Thymus (tissue), 11 donors: ENCODE results near the gene WDR49. TPM values are rescaled to one million over a fixed set of nuclear protein-coding genes. Genes with fewer than 3 reads are reported as not detected.

Source experiments
- DNase-seq, 9 donors: peaks; one replicate each; pipeline ENCODE4 v3.0.0-alpha.2; 2013; ENCODE audit warnings: low spot score in 9 of 9, low read depth in 6 of 9, missing footprints in 1 of 9
- H3K27ac ChIP-seq, 2 donors: one replicate each; pipeline ENCODE4 v1.5.1; 2013; ENCODE audit warnings: control low read depth in 1 of 2, low read depth in 1 of 2, low read length in 1 of 2, mild to moderate bottlenecking in 1 of 2, moderate library complexity in 1 of 2
- H3K27me3 ChIP-seq, 2 donors: one replicate each; pipeline ENCODE4 v1.5.1; 2013; ENCODE audit warnings: low read length in 1 of 2; ENCODE audit not compliant: control insufficient read depth in 2 of 2, insufficient read depth in 1 of 2
- H3K36me3 ChIP-seq, 2 donors: one replicate each; pipeline ENCODE4 v1.5.1; 2013; ENCODE audit warnings: low read length in 1 of 2, mild to moderate bottlenecking in 1 of 2, moderate library complexity in 1 of 2; ENCODE audit not compliant: control insufficient read depth in 2 of 2, insufficient read depth in 2 of 2
- H3K4me1 ChIP-seq, 2 donors: one replicate each; pipeline ENCODE4 v1.5.1; 2013; ENCODE audit warnings: low read length in 2 of 2; ENCODE audit not compliant: control insufficient read depth in 2 of 2, insufficient read depth in 2 of 2
- H3K4me3 ChIP-seq, 2 donors: one replicate each; pipeline ENCODE4 v1.5.1; 2013; ENCODE audit warnings: low read length in 2 of 2, control low read depth in 1 of 2, mild to moderate bottlenecking in 1 of 2
- H3K9me3 ChIP-seq, 2 donors: one replicate each; pipeline ENCODE4 v1.5.1; 2013; ENCODE audit warnings: low read length in 1 of 2, mild to moderate bottlenecking in 1 of 2; ENCODE audit not compliant: control insufficient read depth in 2 of 2, insufficient read depth in 1 of 2
- WGBS: extraction: QIAGEN DNeasy Blood & Tissue Kit; methylation state at CpG from one replicate; pipeline ENCODE4 v1.1.7; 2013; 5-methylcytosine and 5-hydroxymethylcytosine counted together
- polyA plus RNA-seq: library from polyadenylated mRNA; stranded (reverse); fragments of 200-250 nt; gene quantifications from one replicate; pipeline ENCODE4 v1.2.3, GENCODE V29; 2013
- total RNA-seq: library from RNA; stranded (reverse); fragments of 120-200 nt; gene quantifications from one replicate; pipeline ENCODE4 v1.2.4, GENCODE V29; 2013
- donor health status: healthy.

WDR49 gene
- total and polyA plus RNA-seq, 2 donors: 0.14 to 0.90 TPM

DNA sequence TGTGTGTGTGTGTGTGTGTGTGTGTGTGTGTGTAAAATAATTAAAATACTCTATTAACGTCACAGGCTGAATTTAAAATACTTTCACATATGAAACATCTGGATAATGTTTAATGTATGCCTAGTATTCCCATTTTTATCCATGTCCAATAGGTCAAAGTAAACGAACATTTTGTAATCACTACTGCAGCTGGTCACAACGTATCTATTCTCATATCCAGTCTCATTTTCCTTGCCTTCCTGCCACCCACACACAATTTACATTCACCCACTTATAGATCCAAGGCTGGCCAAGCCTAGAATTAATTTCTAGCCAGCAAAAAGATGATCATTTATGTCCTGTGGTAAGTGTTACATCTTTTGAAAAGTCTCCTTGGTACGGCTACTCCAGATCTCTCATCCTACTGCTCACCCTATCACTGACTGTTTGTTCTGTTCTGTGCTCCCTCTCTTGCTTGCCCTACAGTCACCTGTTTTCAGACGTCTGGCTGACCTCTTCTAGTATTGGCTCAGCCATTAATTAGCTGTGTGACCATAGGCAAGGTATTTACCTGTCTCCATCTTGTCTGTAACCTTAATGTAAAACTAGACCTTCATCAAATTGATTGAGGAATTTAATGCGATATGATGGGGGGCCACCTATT, 197.5 kb downstream of the WDR49 start:
- no peaks in the 10 kb centered on the region for H3K27me3 ChIP-seq
- no peak for DNase-seq
- H3K9me3 ChIP-seq: no peaks in the 10 kb centered on the region
- H3K4me3 ChIP-seq: no peak overlapping the region
- 93% methylated on average over 6 of the region's 6 CpGs for WGBS
- H3K36me3 ChIP-seq: no peaks in the 10 kb centered on the region
- no peak overlapping the region for H3K27ac ChIP-seq
- H3K4me1 ChIP-seq: no peaks in the 10 kb centered on the region

DNA sequence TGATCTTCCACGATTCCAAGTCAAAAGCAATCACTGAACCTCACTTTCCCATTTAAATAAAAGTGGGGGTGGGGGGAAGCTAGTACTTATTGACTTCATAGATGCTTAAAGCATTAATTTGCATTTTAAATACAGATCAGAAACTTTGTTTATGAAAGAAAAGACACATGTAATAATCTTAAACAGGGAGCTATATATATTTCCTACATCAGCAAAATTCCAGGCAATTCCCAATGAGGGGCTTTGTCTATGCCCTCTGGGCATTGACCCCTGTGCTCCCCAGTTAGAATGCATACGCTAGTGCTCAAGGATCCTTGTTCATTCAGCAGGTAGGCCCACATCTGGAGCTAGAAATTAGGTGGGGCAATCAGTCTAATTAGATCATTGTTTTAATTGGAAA, 199.9 kb downstream of the WDR49 start:
- Histone ChIP-seq H3K9me3 (no peaks in the 10 kb centered on the region), H3K27me3 (no peaks in the 10 kb centered on the region), H3K4me1 (no peaks in the 10 kb centered on the region), H3K4me3 (no peak overlapping the region), H3K36me3 (no peaks in the 10 kb centered on the region), H3K27ac (no peak overlapping the region)
- DNase-seq: no peak
- 93% methylated on average over 2 of the region's 2 CpGs for WGBS

DNA sequence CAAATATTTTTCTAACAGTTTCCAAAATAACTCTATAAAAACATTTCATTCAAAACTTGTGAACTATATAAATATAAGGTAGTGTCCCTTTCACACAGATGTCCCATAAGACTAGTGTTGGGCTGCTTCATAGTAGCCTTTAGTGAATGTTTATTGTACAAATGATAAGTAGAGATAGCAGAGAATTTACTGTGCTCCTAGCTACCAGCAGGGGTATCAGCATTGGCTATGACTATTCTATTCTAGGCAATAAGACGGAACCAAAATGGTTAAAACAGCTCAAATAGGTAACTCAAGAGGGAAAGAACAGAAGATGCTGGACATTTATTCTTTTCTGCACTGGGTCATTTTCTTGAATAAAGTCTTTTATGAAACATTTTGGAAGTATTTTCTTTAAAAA, 202.5 kb downstream of the WDR49 start:
- H3K27ac ChIP-seq: no peak overlapping the region
- no peaks in the 10 kb centered on the region for H3K27me3 ChIP-seq
- H3K4me1 ChIP-seq: no peaks in the 10 kb centered on the region
- no peak overlapping the region for H3K4me3 ChIP-seq
- no peaks in the 10 kb centered on the region for H3K9me3 ChIP-seq
- WGBS: 0% methylated on average over 1 of the region's 1 CpG
- no peaks in the 10 kb centered on the region for H3K36me3 ChIP-seq
- DNase-seq: no peak

DNA sequence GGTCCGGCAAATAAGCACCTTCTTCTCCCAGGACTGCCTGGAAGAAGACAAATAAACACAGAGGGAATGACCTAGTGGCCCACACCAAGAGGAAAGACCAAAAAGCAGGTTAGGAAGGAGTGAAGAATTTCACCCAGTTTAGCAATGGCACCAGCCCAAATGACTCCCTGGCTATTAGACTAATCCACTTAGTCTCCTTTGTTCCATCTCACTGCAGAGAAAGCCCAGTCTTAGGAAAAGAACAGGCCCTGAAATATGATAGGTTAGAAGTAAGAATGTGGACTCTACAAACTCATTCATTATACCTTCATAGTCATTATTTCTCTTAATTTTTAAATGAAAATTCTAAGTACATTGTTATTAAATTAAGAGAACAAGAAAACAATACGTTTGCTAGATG, 203.1 kb downstream of the WDR49 start:
- H3K4me3 ChIP-seq: no peak overlapping the region
- no peak overlapping the region for H3K27ac ChIP-seq
- whole genome bisulfite sequencing: 76% methylated on average over 2 of the region's 2 CpGs
- H3K27me3 ChIP-seq: no peaks in the 10 kb centered on the region
- DNase-seq: no peak
- H3K4me1 ChIP-seq: no peaks in the 10 kb centered on the region
- no peaks in the 10 kb centered on the region for H3K9me3 ChIP-seq
- H3K36me3 ChIP-seq: no peaks in the 10 kb centered on the region

DNA sequence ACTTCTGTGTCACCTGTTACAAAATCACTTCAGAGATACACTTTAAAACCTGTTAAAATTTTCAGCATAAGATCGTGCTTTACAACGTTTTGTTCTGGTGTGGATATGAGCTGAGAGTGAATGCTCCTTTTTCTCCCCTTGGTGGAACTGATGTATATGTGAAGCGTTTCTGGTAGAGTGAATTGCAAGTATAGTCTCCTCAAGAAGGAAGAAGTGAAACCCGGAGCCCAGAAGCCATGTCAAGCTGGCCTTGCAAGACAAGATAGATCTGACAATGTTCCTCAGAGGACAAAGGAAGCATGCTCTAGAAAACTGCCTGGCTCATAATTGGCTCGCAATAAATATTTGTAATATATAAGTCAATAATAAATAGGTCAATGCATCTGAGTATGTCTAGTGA, 203.5 kb downstream of the WDR49 start:
- Histone ChIP-seq H3K9me3 (no peaks in the 10 kb centered on the region), H3K27ac (no peak overlapping the region), H3K4me3 (no peak overlapping the region), H3K4me1 (no peaks in the 10 kb centered on the region), H3K36me3 (no peaks in the 10 kb centered on the region), H3K27me3 (no peaks in the 10 kb centered on the region)
- WGBS: 96% methylated on average over 5 of the region's 5 CpGs
- no peak for DNase-seq

DNA sequence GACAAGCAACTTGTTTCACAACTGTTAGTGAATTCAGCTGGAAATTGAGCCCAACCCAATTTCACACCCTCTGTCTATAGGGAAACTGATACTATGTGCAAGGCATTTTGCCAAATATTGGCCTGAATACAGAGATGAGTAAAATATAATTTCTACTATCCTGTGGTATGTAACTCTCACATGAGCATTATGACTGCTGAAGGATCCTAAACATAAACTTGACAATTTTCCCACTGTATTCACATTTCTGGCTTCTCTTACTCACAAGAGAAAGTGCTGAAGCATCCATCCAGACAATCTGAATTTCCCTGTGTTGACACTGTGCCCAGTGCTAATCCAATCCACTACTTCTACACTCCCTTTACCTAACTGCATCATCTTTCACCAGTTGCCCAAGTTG, 208.3 kb downstream of the WDR49 start:
- Histone ChIP-seq H3K4me1 (no peaks in the 10 kb centered on the region), H3K36me3 (no peaks in the 10 kb centered on the region), H3K4me3 (no peak overlapping the region), H3K27ac (no peak overlapping the region), H3K9me3 (no peaks in the 10 kb centered on the region), H3K27me3 (no peaks in the 10 kb centered on the region)
- DNase-seq: no peak

DNA sequence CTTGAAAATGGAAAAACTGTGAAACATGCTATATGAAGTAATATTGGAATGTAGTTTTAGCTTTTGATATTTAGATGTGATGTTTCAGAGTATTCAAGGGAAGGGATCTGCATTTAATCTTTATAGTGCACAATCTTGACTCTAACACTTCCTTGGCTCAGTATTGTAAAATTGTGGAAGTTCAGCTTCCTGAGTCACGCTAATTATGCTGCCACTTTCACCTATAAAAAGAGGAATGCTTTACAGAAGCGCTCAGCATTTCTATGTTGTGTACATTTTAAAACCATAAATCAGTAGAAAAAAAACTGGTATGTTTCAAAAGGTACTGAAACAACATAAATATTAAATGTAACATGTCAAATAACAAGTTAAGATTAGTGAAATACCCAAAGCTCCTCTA, 212.5 kb downstream of the WDR49 start:
- H3K4me3 ChIP-seq: no peak overlapping the region
- DNase-seq: no peak
- H3K9me3 ChIP-seq: no peaks in the 10 kb centered on the region
- H3K36me3 ChIP-seq: no peaks in the 10 kb centered on the region
- H3K27ac ChIP-seq: no peak overlapping the region
- 73% methylated on average over 2 of the region's 2 CpGs for WGBS
- H3K4me1 ChIP-seq: no peaks in the 10 kb centered on the region
- H3K27me3 ChIP-seq: no peaks in the 10 kb centered on the region

DNA sequence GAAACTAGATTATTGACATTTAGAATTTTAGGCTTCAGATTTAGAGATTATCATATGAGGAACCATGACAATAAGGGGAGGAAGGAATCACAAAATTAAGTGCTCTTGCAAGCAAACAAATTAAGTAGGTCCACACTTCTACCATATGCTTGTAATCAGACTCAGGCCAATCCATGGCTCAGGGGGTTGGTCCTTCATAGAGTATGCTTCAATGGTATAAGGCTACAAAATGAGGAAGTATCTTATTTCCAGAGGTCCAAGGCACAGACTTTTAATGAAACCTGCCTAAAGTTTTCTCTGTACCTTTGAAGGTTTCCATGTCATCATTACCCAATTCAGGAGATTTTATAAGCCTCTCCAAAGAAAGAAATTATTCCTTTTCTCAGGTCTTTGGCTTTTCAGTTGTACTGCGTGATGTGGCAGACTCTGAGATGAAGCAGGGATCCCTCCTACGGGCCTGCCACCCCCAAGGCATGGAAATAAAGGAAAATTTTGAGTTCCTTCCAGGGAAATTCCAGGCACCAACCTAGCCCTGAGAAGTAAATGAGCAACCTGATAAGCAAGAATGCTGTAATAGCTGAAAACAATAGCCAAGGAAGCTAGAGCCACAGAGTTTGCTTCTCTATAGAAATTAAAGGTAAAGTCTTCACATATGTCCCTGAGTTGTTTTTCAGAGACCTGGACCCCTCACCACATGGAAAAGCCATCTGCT, 216.2 kb downstream of the WDR49 start:
- Histone ChIP-seq H3K4me3 (no peak overlapping the region), H3K36me3 (no peaks in the 10 kb centered on the region)

More for the DNA sequence above, 216.2 kb downstream of the WDR49 start:
- Histone ChIP-seq H3K27ac (no peak overlapping the region), H3K9me3 (no peaks in the 10 kb centered on the region), H3K27me3 (no peaks in the 10 kb centered on the region), H3K4me1 (no peaks in the 10 kb centered on the region)
- no peak for DNase-seq
- 94% methylated on average over 2 of the region's 2 CpGs for WGBS
